Activated gamma-delta T cell (primary cell): ENCODE data around the gene ANKS1A.
"Not testable (repeated sequence)": the region's sequence is repeated elsewhere in the genome, so short reads cannot be mapped to it uniquely, and the experiment has no call there.

ENCODE experiments used
- DNase-seq: peaks from one replicate; lab custom pipeline; 2025; lab: John Stamatoyannopoulos, UW
- total RNA-seq, 2 donors: gene quantifications; one replicate each; lab custom pipeline; 2026; lab: John Stamatoyannopoulos, UW

The ANKS1A gene
- total RNA-seq: 32.3 to 34.1 reads per million in 2 donors

- DNase-seq: peak; percentile 85
Measured at GRCh38 chr6:34888874-34889555, at the start of gene ANKS1A. Gene ANKS1A (plus strand): TSS chr6:34889255. CDS start chr6:34889403, 148 bp downstream.

- no peak for DNase-seq
Measured at GRCh38 chr6:34839666-34840352, 49.2 kb upstream of the ANKS1A start.

GRCh38 chr6:34849066-34849465 is 40.0 kb upstream of the ANKS1A start:
- DNase-seq: not testable (repeated sequence)

- DNase-seq: no peak
Measured at GRCh38 chr6:34851361-34851760, 37.7 kb upstream of the ANKS1A start.

- no peak for DNase-seq
Measured at GRCh38 chr6:34852406-34853085, 36.5 kb upstream of the ANKS1A start.

GRCh38 chr6:34855463-34855862 is 33.6 kb upstream of the ANKS1A start:
- no peak for DNase-seq

- DNase-seq: no peak
Measured at GRCh38 chr6:34858681-34859080, 30.4 kb upstream of the ANKS1A start.

- no peak for DNase-seq
Measured at GRCh38 chr6:34859951-34860350, 29.1 kb upstream of the ANKS1A start.

- no peak for DNase-seq
Measured at GRCh38 chr6:34860776-34861175, 28.3 kb upstream of the ANKS1A start.

- DNase-seq: no peak
Measured at GRCh38 chr6:34864007-34864406, 25.0 kb upstream of the ANKS1A start.

GRCh38 chr6:34865107-34865506 is 23.9 kb upstream of the ANKS1A start:
- no peak for DNase-seq

- no peak for DNase-seq
Measured at GRCh38 chr6:34866509-34866908, 22.5 kb upstream of the ANKS1A start.

GRCh38 chr6:34867484-34867883 is 21.6 kb upstream of the ANKS1A start:
- DNase-seq: no peak

- no peak for DNase-seq
Measured at GRCh38 chr6:34871853-34872252, 17.2 kb upstream of the ANKS1A start.

- no peak for DNase-seq
Measured at GRCh38 chr6:34872332-34872731, 16.7 kb upstream of the ANKS1A start.

GRCh38 chr6:34875292-34876213 is 13.5 kb upstream of the ANKS1A start:
- no peak for DNase-seq

GRCh38 chr6:34876472-34876871 is 12.6 kb upstream of the ANKS1A start:
- DNase-seq: no peak

GRCh38 chr6:34877259-34877658 is 11.8 kb upstream of the ANKS1A start:
- DNase-seq: no peak

- no peak for DNase-seq
Measured at GRCh38 chr6:34877869-34878485, 11.1 kb upstream of the ANKS1A start.

- not testable (repeated sequence) for DNase-seq
Measured at GRCh38 chr6:34884073-34884472, 5.0 kb upstream of the ANKS1A start.

GRCh38 chr6:34884996-34885395 is 4.1 kb upstream of the ANKS1A start:
- DNase-seq: no peak
